Mesenchymal stem cell (in vitro differentiated cells and primary cell): ENCODE measurements around the gene KIAA0232.

Source experiments
- DNase-seq: peaks from one replicate; pipeline ENCODE4 v3.0.0-alpha.2; 2013
- H2AFZ ChIP-seq: one replicate; pipeline ENCODE4 v1.6.1; 2013; ENCODE audit warnings: low read depth, mild to moderate bottlenecking, control low read depth, inconsistent platforms, low read length, moderate library complexity
- H2AK5ac ChIP-seq: 2 replicates; pipeline ENCODE4 v1.6.1; 2013; ENCODE audit warnings: low read length, moderate library complexity, mild to moderate bottlenecking, inconsistent platforms; ENCODE audit not compliant: severe bottlenecking
- H2BK120ac ChIP-seq: one replicate; pipeline ENCODE4 v1.6.1; 2013; ENCODE audit warnings: low read depth, mild to moderate bottlenecking, inconsistent platforms, low read length, moderate library complexity
- H2BK12ac ChIP-seq, 2 experiments: one replicate each; pipeline ENCODE4 v1.6.1; 2013; ENCODE audit warnings: inconsistent platforms in 2 of 2, low read length in 2 of 2, mild to moderate bottlenecking in 2 of 2, moderate library complexity in 2 of 2, control low read depth in 1 of 2
- H2BK15ac ChIP-seq: one replicate; pipeline ENCODE4 v1.6.1; 2013; ENCODE audit warnings: mild to moderate bottlenecking, low read depth, inconsistent platforms; ENCODE audit not compliant: poor library complexity, severe bottlenecking
- H2BK5ac ChIP-seq: 2 replicates; pipeline ENCODE4 v1.6.1; 2013; ENCODE audit warnings: low read depth, mild to moderate bottlenecking, low read length, control low read depth, inconsistent platforms; ENCODE audit not compliant: poor library complexity, severe bottlenecking
- H3K14ac ChIP-seq, 2 experiments: one replicate each; pipeline ENCODE4 v1.6.1; 2013; ENCODE audit warnings: inconsistent platforms in 2 of 2, low read length in 2 of 2, control low read depth in 1 of 2, mild to moderate bottlenecking in 1 of 2, moderate library complexity in 1 of 2
- H3K18ac ChIP-seq, 2 experiments: one replicate each; pipeline ENCODE4 v1.6.1; 2013; ENCODE audit warnings: inconsistent platforms in 2 of 2, low read length in 2 of 2, control low read depth in 1 of 2, low read depth in 1 of 2, mild to moderate bottlenecking in 1 of 2
- H3K23ac ChIP-seq, 2 experiments: one replicate each; pipeline ENCODE4 v1.6.1; 2013; ENCODE audit warnings: inconsistent platforms in 2 of 2, low read length in 2 of 2, mild to moderate bottlenecking in 2 of 2, moderate library complexity in 2 of 2, control low read depth in 1 of 2
- H3K27ac ChIP-seq: 2 replicates; pipeline ENCODE4 v1.5.1; 2013; ENCODE audit warnings: mild to moderate bottlenecking, moderate library complexity, low read length, control low read depth, inconsistent platforms; ENCODE audit not compliant: poor library complexity, severe bottlenecking
- H3K27me3 ChIP-seq, 2 experiments: 2 replicates each; pipeline versions ENCODE4 v1.6.1 to v1.7.0; 2013; ENCODE audit warnings: low read length in 2 of 2, mild to moderate bottlenecking in 2 of 2, moderate library complexity in 2 of 2, control low read depth in 1 of 2, inconsistent platforms in 1 of 2; ENCODE audit not compliant: control insufficient read depth in 1 of 2, insufficient read depth in 1 of 2
- H3K36me3 ChIP-seq, 2 experiments: 2 replicates each; pipeline versions ENCODE4 v1.6.1 to v1.7.0; 2013; ENCODE audit warnings: low read length in 2 of 2, control low read depth in 1 of 2, inconsistent platforms in 1 of 2, low read depth in 1 of 2, mild to moderate bottlenecking in 1 of 2; ENCODE audit not compliant: insufficient read depth in 2 of 2, control insufficient read depth in 1 of 2
- H3K4ac ChIP-seq, 2 experiments: one replicate each; pipeline ENCODE4 v1.6.1; 2013; ENCODE audit warnings: inconsistent platforms in 2 of 2, low read length in 2 of 2, mild to moderate bottlenecking in 2 of 2, moderate library complexity in 2 of 2, control low read depth in 1 of 2, low read depth in 1 of 2
- H3K4me1 ChIP-seq: 2 replicates; pipeline ENCODE4 v1.6.1; 2013; ENCODE audit warnings: low read depth, low read length, control low read depth; ENCODE audit not compliant: control insufficient read depth, insufficient read depth
- H3K4me2 ChIP-seq: 2 replicates; pipeline ENCODE4 v1.6.1; 2013; ENCODE audit warnings: low read length, mild to moderate bottlenecking, inconsistent platforms; ENCODE audit not compliant: poor library complexity, severe bottlenecking
- H3K4me3 ChIP-seq, 2 experiments: 2 replicates each; pipeline versions ENCODE4 v1.5.1 to v1.7.0; 2013; ENCODE audit warnings: low read length in 2 of 2, mild to moderate bottlenecking in 2 of 2, control low read depth in 1 of 2, low read depth in 1 of 2; ENCODE audit not compliant: insufficient read depth in 1 of 2
- H3K79me1 ChIP-seq: replicated peaks from 2 replicates; pipeline ENCODE4 v1.6.1; 2013; ENCODE audit warnings: mild to moderate bottlenecking, control low read depth, low read length, inconsistent platforms; ENCODE audit not compliant: poor library complexity, severe bottlenecking
- H3K9ac ChIP-seq: 2 replicates; pipeline ENCODE4 v1.7.0; 2013; ENCODE audit warnings: mild to moderate bottlenecking, low read length, moderate library complexity
- H3K9me3 ChIP-seq: 2 replicates; pipeline ENCODE4 v1.7.0; 2013; ENCODE audit warnings: mild to moderate bottlenecking, low read length; ENCODE audit not compliant: control insufficient read depth
- H4K8ac ChIP-seq: one replicate; pipeline ENCODE4 v1.6.1; 2013; ENCODE audit warnings: inconsistent platforms, mild to moderate bottlenecking, low read length, moderate library complexity
- H4K91ac ChIP-seq: one replicate; pipeline ENCODE4 v1.6.1; 2013; ENCODE audit warnings: mild to moderate bottlenecking, low read length, inconsistent platforms
- WGBS: methylation state at CpG from one replicate; pipeline ENCODE4 v1.1.7; 2013; ENCODE audit warnings: mixed read lengths; 5-methylcytosine and 5-hydroxymethylcytosine counted together

The KIAA0232 gene

GRCh38 chr4:6802626-6803025 is 20.1 kb downstream of the KIAA0232 start:
- Histone ChIP-seq H3K9me3 (no peaks in the 10 kb centered on the region), H3K18ac (no peak overlapping the region), H3K4me2 (no peak overlapping the region), H3K23ac (no peak overlapping the region), H3K27me3 (no peaks in the 10 kb centered on the region), H3K14ac (no peak overlapping the region), H2BK15ac (no peak overlapping the region), H2BK5ac (no peak overlapping the region), H3K4me1 (peaks cover 7% of the 10 kb centered on the region), H4K91ac (no peak overlapping the region), H2AFZ (no peak overlapping the region), H4K8ac (no peak overlapping the region), H3K9ac (no peak overlapping the region), H3K4ac (no peak overlapping the region), H2BK12ac (no peak overlapping the region), H3K27ac (no peak overlapping the region), H3K79me1 (peaks cover 10% of the 10 kb centered on the region), H3K36me3 (peaks cover 3 to 6% of the 10 kb centered on the region in 2 experiments), H2BK120ac (no peak overlapping the region), H2AK5ac (no peak overlapping the region), H3K4me3 (no peak overlapping the region)
- no peak for DNase-seq
- 100% methylated on average over 2 of the region's 2 CpGs for WGBS

GRCh38 chr4:6803246-6803645 is 20.7 kb downstream of the KIAA0232 start:
- Histone ChIP-seq H3K9ac (no peak overlapping the region), H3K4me1 (peaks cover 7% of the 10 kb centered on the region), H3K14ac (no peak overlapping the region), H3K23ac (no peak overlapping the region), H2BK5ac (no peak overlapping the region), H3K27ac (no peak overlapping the region), H3K18ac (no peak overlapping the region), H4K91ac (no peak overlapping the region), H3K79me1 (peaks cover 11% of the 10 kb centered on the region), H4K8ac (no peak overlapping the region), H3K9me3 (no peaks in the 10 kb centered on the region), H3K4me3 (no peak overlapping the region), H2AK5ac (no peak overlapping the region), H3K36me3 (peaks cover 3 to 6% of the 10 kb centered on the region in 2 experiments), H2BK120ac (no peak overlapping the region), H2BK12ac (no peak overlapping the region), H3K27me3 (no peaks in the 10 kb centered on the region), H3K4ac (no peak overlapping the region), H3K4me2 (no peak overlapping the region), H2AFZ (no peak overlapping the region), H2BK15ac (no peak overlapping the region)
- WGBS, result no CpG with 5 or more reads among the region's 1 CpG
- DNase-seq, result no peak

GRCh38 chr4:6804082-6804752 is 21.7 kb downstream of the KIAA0232 start:
- 97% methylated on average over 8 of the region's 8 CpGs for WGBS
- no peak overlapping the region for H2BK12ac ChIP-seq

GRCh38 chr4:6806924-6807626 is 24.5 kb downstream of the KIAA0232 start:
- H2AK5ac ChIP-seq, result no peak overlapping the region
- H2BK120ac ChIP-seq, result no peak overlapping the region
- no peak overlapping the region for H3K4ac ChIP-seq
- H2BK12ac ChIP-seq, result no peak overlapping the region
- peak overlapping the region; percentile 37 for H3K9ac ChIP-seq
- no peak overlapping the region for H3K4me2 ChIP-seq
- peak; percentile 53 for DNase-seq
- no peaks in the 10 kb centered on the region for H3K27me3 ChIP-seq
- H3K23ac ChIP-seq, result no peak overlapping the region
- 68% methylated on average over 4 of the region's 5 CpGs for WGBS
- H3K4me1 ChIP-seq, result peaks cover 3% of the 10 kb centered on the region
- H2BK15ac ChIP-seq, result no peak overlapping the region
- no peak overlapping the region for H2AFZ ChIP-seq
- no peak overlapping the region for H4K8ac ChIP-seq
- no peak overlapping the region for H2BK5ac ChIP-seq
- H4K91ac ChIP-seq, result no peak overlapping the region
- H3K14ac ChIP-seq, result no peak overlapping the region
- H3K79me1 ChIP-seq, result peaks cover 12% of the 10 kb centered on the region
- no peak overlapping the region for H3K18ac ChIP-seq
- H3K27ac ChIP-seq, result peak overlapping the region; percentile 32
- H3K9me3 ChIP-seq, result no peaks in the 10 kb centered on the region
- H3K4me3 ChIP-seq, result peak overlapping the region in 1 of 2 experiments; percentile 30
- H3K36me3 ChIP-seq, result peaks cover 1 to 3% of the 10 kb centered on the region in 2 experiments

More at GRCh38 chr4:6804082-6804752, 21.7 kb downstream of the KIAA0232 start:
- Histone ChIP-seq H2AK5ac (no peak overlapping the region), H2BK5ac (no peak overlapping the region), H3K27me3 (no peaks in the 10 kb centered on the region), H2BK120ac (no peak overlapping the region), H3K9me3 (no peaks in the 10 kb centered on the region), H2AFZ (no peak overlapping the region), H3K4me1 (peaks cover 5% of the 10 kb centered on the region), H3K14ac (no peak overlapping the region), H3K18ac (no peak overlapping the region), H3K4me2 (no peak overlapping the region), H4K8ac (no peak overlapping the region), H4K91ac (no peak overlapping the region), H3K79me1 (peaks cover 13% of the 10 kb centered on the region), H3K27ac (no peak overlapping the region), H3K4ac (no peak overlapping the region), H3K4me3 (no peak overlapping the region), H2BK15ac (no peak overlapping the region), H3K9ac (no peak overlapping the region), H3K23ac (no peak overlapping the region), H3K36me3 (peaks cover 3 to 6% of the 10 kb centered on the region in 2 experiments)
- no peak for DNase-seq
